ENCODE measurements around the gene EIF3F. TPM values are rescaled to one million over a fixed set of nuclear protein-coding genes. Genes with fewer than 3 reads are reported as not detected.

Gene EIF3F
- total and polyA plus RNA-seq, 9 of the 15 experiments (the other 6 are each of a cell fraction or from before 2014, with no cell fraction given) = 50.1 to 259 (median 135) TPM

DNA sequence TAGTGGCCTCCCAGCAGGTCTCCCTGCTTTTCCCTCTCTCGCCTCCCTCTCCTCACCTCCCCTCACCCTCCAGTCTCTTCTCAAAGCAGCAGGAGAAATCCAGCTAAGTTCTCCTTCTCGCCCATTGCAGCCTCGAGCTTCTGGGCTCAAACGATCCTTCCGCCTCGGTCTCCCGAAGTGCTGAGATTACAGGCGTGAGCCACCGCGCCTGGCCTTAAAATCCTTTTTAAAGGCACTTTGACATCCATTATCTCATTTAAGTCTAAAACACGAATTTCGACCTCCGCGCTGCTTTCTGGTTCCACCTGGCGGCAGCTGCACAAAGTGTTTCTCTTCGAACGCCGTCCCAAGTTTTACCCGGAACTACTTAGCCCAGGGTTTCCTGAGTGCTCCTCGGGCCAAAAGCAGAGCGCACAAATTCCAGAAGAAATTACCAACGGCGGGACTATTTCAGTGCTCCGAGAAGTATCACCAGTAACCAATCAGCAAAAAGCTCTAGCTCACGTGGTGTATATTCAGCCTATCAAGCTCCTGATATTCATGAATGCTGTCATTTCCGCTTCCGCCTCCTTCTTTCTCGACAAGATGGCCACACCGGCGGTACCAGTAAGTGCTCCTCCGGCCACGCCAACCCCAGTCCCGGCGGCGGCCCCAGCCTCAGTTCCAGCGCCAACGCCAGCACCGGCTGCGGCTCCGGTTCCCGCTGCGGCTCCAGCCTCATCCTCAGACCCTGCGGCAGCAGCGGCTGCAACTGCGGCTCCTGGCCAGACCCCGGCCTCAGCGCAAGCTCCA lies at the start of gene EIF3F (continued):
- TF ChIP-seq BRF1 (IDR thresholded peaks at IDR 0.05; ENCODE audit: borderline replicate concordance, extremely low read depth, insufficient read length) = no peak
- TF ChIP-seq, protein P1, sequence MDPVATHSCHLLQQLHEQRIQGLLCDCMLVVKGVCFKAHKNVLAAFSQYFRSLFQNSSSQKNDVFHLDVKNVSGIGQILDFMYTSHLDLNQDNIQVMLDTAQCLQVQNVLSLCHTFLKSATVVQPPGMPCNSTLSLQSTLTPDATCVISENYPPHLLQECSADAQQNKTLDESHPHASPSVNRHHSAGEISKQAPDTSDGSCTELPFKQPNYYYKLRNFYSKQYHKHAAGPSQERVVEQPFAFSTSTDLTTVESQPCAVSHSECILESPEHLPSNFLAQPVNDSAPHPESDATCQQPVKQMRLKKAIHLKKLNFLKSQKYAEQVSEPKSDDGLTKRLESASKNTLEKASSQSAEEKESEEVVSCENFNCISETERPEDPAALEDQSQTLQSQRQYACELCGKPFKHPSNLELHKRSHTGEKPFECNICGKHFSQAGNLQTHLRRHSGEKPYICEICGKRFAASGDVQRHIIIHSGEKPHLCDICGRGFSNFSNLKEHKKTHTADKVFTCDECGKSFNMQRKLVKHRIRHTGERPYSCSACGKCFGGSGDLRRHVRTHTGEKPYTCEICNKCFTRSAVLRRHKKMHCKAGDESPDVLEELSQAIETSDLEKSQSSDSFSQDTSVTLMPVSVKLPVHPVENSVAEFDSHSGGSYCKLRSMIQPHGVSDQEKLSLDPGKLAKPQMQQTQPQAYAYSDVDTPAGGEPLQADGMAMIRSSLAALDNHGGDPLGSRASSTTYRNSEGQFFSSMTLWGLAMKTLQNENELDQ (CRISPR knock-in tag; IDR thresholded peaks at IDR 0.05; ENCODE audit: borderline replicate concordance) = no peak
- TF ChIP-seq, protein P2, sequence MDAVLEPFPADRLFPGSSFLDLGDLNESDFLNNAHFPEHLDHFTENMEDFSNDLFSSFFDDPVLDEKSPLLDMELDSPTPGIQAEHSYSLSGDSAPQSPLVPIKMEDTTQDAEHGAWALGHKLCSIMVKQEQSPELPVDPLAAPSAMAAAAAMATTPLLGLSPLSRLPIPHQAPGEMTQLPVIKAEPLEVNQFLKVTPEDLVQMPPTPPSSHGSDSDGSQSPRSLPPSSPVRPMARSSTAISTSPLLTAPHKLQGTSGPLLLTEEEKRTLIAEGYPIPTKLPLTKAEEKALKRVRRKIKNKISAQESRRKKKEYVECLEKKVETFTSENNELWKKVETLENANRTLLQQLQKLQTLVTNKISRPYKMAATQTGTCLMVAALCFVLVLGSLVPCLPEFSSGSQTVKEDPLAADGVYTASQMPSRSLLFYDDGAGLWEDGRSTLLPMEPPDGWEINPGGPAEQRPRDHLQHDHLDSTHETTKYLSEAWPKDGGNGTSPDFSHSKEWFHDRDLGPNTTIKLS (IDR thresholded peaks at IDR 0.05; ENCODE audit: borderline replicate concordance, low read depth) = peak; percentile 56; the same call in 1 of the 2 replicates
- TF ChIP-seq CBX5 (IDR thresholded peaks at IDR 0.05; ENCODE audit: borderline replicate concordance, low read depth) = peak; percentile 57; the same call in 1 of the 2 replicates
- TF ChIP-seq, protein P3, sequence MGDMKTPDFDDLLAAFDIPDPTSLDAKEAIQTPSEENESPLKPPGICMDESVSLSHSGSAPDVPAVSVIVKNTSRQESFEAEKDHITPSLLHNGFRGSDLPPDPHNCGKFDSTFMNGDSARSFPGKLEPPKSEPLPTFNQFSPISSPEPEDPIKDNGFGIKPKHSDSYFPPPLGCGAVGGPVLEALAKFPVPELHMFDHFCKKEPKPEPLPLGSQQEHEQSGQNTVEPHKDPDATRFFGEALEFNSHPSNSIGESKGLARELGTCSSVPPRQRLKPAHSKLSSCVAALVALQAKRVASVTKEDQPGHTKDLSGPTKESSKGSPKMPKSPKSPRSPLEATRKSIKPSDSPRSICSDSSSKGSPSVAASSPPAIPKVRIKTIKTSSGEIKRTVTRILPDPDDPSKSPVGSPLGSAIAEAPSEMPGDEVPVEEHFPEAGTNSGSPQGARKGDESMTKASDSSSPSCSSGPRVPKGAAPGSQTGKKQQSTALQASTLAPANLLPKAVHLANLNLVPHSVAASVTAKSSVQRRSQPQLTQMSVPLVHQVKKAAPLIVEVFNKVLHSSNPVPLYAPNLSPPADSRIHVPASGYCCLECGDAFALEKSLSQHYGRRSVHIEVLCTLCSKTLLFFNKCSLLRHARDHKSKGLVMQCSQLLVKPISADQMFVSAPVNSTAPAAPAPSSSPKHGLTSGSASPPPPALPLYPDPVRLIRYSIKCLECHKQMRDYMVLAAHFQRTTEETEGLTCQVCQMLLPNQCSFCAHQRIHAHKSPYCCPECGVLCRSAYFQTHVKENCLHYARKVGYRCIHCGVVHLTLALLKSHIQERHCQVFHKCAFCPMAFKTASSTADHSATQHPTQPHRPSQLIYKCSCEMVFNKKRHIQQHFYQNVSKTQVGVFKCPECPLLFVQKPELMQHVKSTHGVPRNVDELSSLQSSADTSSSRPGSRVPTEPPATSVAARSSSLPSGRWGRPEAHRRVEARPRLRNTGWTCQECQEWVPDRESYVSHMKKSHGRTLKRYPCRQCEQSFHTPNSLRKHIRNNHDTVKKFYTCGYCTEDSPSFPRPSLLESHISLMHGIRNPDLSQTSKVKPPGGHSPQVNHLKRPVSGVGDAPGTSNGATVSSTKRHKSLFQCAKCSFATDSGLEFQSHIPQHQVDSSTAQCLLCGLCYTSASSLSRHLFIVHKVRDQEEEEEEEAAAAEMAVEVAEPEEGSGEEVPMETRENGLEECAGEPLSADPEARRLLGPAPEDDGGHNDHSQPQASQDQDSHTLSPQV (IDR thresholded peaks at IDR 0.05) = no peak
- TF ChIP-seq, protein P4, sequence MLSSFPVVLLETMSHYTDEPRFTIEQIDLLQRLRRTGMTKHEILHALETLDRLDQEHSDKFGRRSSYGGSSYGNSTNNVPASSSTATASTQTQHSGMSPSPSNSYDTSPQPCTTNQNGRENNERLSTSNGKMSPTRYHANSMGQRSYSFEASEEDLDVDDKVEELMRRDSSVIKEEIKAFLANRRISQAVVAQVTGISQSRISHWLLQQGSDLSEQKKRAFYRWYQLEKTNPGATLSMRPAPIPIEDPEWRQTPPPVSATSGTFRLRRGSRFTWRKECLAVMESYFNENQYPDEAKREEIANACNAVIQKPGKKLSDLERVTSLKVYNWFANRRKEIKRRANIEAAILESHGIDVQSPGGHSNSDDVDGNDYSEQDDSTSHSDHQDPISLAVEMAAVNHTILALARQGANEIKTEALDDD (IDR thresholded peaks at IDR 0.05) = no peak
- no peak for TF ChIP-seq PCBP1 (IDR thresholded peaks at IDR 0.05; ENCODE audit: low read depth, low read length, poor library complexity, severe bottlenecking)
- no peak for TF ChIP-seq SMAD1 (IDR thresholded peaks at IDR 0.05; ENCODE audit: low read depth, low read length, partially characterized antibody)
- TF ChIP-seq, protein P5, sequence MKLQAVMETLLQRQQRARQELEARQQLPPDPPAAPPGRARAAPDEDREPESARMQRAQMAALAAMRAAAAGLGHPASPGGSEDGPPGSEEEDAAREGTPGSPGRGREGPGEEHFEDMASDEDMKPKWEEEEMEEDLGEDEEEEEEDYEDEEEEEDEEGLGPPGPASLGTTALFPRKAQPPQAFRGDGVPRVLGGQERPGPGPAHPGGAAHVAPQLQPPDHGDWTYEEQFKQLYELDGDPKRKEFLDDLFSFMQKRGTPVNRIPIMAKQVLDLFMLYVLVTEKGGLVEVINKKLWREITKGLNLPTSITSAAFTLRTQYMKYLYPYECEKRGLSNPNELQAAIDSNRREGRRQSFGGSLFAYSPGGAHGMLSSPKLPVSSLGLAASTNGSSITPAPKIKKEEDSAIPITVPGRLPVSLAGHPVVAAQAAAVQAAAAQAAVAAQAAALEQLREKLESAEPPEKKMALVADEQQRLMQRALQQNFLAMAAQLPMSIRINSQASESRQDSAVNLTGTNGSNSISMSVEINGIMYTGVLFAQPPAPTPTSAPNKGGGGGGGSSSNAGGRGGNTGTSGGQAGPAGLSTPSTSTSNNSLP (IDR thresholded peaks at IDR 0.05; ENCODE audit: borderline replicate concordance, low read depth, low read length) = peak; percentile 78; the same call in 1 of the 2 replicates
- no peak for TF ChIP-seq PTRF (tag; IDR thresholded peaks at IDR 0.05)
- no peak for TF ChIP-seq ZNF444 (CRISPR knock-in tag; IDR thresholded peaks at IDR 0.05)
- no peak for TF ChIP-seq PTTG1 (tag; IDR thresholded peaks at IDR 0.05; ENCODE audit: low read depth)
- peak; percentile 56 for TF ChIP-seq NBN (IDR thresholded peaks at IDR 0.05; ENCODE audit: low read depth)

Data from K562 (cell line).